SK-N-SH (cell line): Measurements from ENCODE around the gene TAGLN2. TPM values are rescaled to one million over a fixed set of nuclear protein-coding genes. Genes with fewer than 3 reads are reported as not detected.

Experiments
- CTCF ChIA-PET: fragments of 300-600, 350-600 bp; formaldehyde crosslinking; extraction: SDS; loops from one replicate; lab custom pipeline; 2021; lab: Yijun Ruan, JAX
- POLR2A ChIA-PET: fragments of 350-600 bp; sonication (Branson Sonifier 250); formaldehyde crosslinking; extraction: SDS; loops from one replicate; lab custom pipeline; 2020; ENCODE audit warnings: antibody characterized with exemption, inconsistent platforms; lab: Yijun Ruan, JAX
- DNase-seq: peaks from one replicate; pipeline ENCODE4 v3.0.0; 2012
- H2AFZ ChIP-seq: fragments of 200-600 bp; sonication (generic); 2 replicates; pipeline ENCODE4 v1.8.1; 2016; ENCODE audit warnings: antibody characterized with exemption, mild to moderate bottlenecking, low read depth
- H3F3A ChIP-seq: fragments of 200-600 bp; sonication (generic); replicated peaks from 2 replicates; pipeline ENCODE3; 2016; ENCODE audit warnings: antibody characterized with exemption, mild to moderate bottlenecking; ENCODE audit not compliant: insufficient read depth
- H3K27ac ChIP-seq, 2 experiments: fragments of 200-500 bp in 1 of 2; fragments of 200-600 bp in 1 of 2; sonication (Bioruptor generic) in 1 of 2; sonication (generic), shearing (Covaris generic) in 1 of 2; 2 replicates each; pipeline versions ENCODE4 v1.5.1 to v1.6.1; 2014 to 2016; ENCODE audit warnings: low read depth in 2 of 2, inconsistent platforms in 1 of 2, low read length in 1 of 2, mild to moderate bottlenecking in 1 of 2, mixed read lengths in 1 of 2
- H3K27me3 ChIP-seq: fragments of 200-600 bp; sonication (generic), shearing (Covaris generic); 2 replicates; pipeline ENCODE4 v1.6.1; 2016; ENCODE audit warnings: mixed run types; ENCODE audit not compliant: insufficient read depth
- H3K36me3 ChIP-seq, 2 experiments: fragments of 200-500 bp in 1 of 2; fragments of 200-600 bp in 1 of 2; sonication (Bioruptor generic) in 1 of 2; sonication (generic) in 1 of 2; replicated peaks in 1 of 2; 2 replicates each; pipeline versions ENCODE3 to v1.5.1; 2014 to 2016; ENCODE audit warnings: low read length in 1 of 2, mild to moderate bottlenecking in 1 of 2; ENCODE audit not compliant: insufficient read depth in 2 of 2, control insufficient read depth in 1 of 2
- H3K4me1 ChIP-seq, 2 experiments: fragments of 200-500 bp in 1 of 2; fragments of 200-600 bp in 1 of 2; sonication (Bioruptor generic) in 1 of 2; sonication (generic), shearing (Covaris generic) in 1 of 2; 2 replicates each; pipeline versions ENCODE4 v1.5.1 to v1.6.1; 2014 to 2016; ENCODE audit warnings: low read depth in 1 of 2, low read length in 1 of 2, mixed run types in 1 of 2; ENCODE audit not compliant: insufficient read depth in 2 of 2, control insufficient read depth in 1 of 2
- H3K4me2 ChIP-seq: fragments of 200-600 bp; sonication (generic), shearing (Covaris generic); 2 replicates; pipeline ENCODE4 v1.6.1; 2017; ENCODE audit warnings: mixed run types
- H3K4me3 ChIP-seq, 2 experiments: fragments of 200-500 bp in 1 of 2; fragments of 200-600 bp in 1 of 2; sonication (Bioruptor generic) in 1 of 2; sonication (generic), shearing (Covaris generic) in 1 of 2; 2 replicates each; pipeline versions ENCODE4 v1.5.1 to v1.8.1; 2014 to 2016; ENCODE audit warnings: low read depth in 2 of 2, inconsistent platforms in 1 of 2, low read length in 1 of 2, mild to moderate bottlenecking in 1 of 2, mixed read lengths in 1 of 2, moderate library complexity in 1 of 2
- H3K79me2 ChIP-seq: fragments of 200-600 bp; sonication (generic); 2 replicates; pipeline ENCODE4 v1.8.1; 2017; ENCODE audit warnings: mild to moderate bottlenecking; ENCODE audit not compliant: insufficient read depth
- H3K9ac ChIP-seq: fragments of 200-600 bp; sonication (generic); 2 replicates; pipeline ENCODE4 v1.6.1; 2017; ENCODE audit warnings: mixed run types
- H3K9me2 ChIP-seq: fragments of 200-600 bp; sonication (generic); 2 replicates; pipeline ENCODE4 v1.6.1; 2017; ENCODE audit warnings: mixed run types
- H3K9me3 ChIP-seq: fragments of 200-600 bp; sonication (generic); 2 replicates; pipeline ENCODE4 v1.6.1; 2017; ENCODE audit warnings: mixed run types, mild to moderate bottlenecking, moderate library complexity
- H4K20me1 ChIP-seq: fragments of 200-600 bp; sonication (generic); 2 replicates; pipeline ENCODE4 v1.6.1; 2017; ENCODE audit warnings: mild to moderate bottlenecking, mixed run types; ENCODE audit not compliant: insufficient read depth
- ELF1 ChIP-seq: IDR thresholded peaks from 2 replicates; pipeline ENCODE4 v1.4.0; 2012
- FOXJ3 ChIP-seq: sonication (generic); formaldehyde crosslinking; IDR thresholded peaks from 2 replicates; pipeline ENCODE4 v1.5.1; 2020; ENCODE audit warnings: mild to moderate bottlenecking, missing genetic modification reagents
- FOXM1 ChIP-seq: IDR thresholded peaks from 2 replicates; pipeline ENCODE4 v1.4.0; 2012; ENCODE audit warnings: low read depth, mild to moderate bottlenecking
- GABPA ChIP-seq: IDR thresholded peaks from 2 replicates; pipeline ENCODE4 v1.4.0; 2012; ENCODE audit warnings: low read depth, mild to moderate bottlenecking
- GATA2 ChIP-seq: sonication (generic); formaldehyde crosslinking; IDR thresholded peaks from 2 replicates; pipeline ENCODE4 v1.5.0; 2020; ENCODE audit warnings: mild to moderate bottlenecking, missing genetic modification reagents
- MEF2A ChIP-seq: IDR thresholded peaks from 2 replicates; pipeline ENCODE4 v1.4.0; 2012; ENCODE audit warnings: low read depth, borderline replicate concordance
- MXI1 ChIP-seq: IDR thresholded peaks from 2 replicates; pipeline ENCODE4 v1.6.1; 2012; ENCODE audit warnings: mild to moderate bottlenecking, low read depth, low read length, improper control_type of control experiment
- POLR2AphosphoS5 ChIP-seq: IDR thresholded peaks from 2 replicates; pipeline ENCODE4 v1.6.1; 2012; ENCODE audit warnings: low read depth, low read length
- RXRA ChIP-seq: IDR thresholded peaks from 2 replicates; pipeline ENCODE4 v1.4.0; 2012; ENCODE audit warnings: low read depth, mild to moderate bottlenecking, borderline replicate concordance
- SIN3A ChIP-seq: IDR thresholded peaks from 2 replicates; pipeline ENCODE4 v1.6.1; 2012; ENCODE audit warnings: low read depth, mild to moderate bottlenecking, low read length, moderate library complexity, borderline replicate concordance
- SMC3 ChIP-seq: IDR thresholded peaks from 2 replicates; pipeline ENCODE4 v1.6.1; 2012; ENCODE audit warnings: low read depth, low read length, improper control_type of control experiment
- TCF12 ChIP-seq: IDR thresholded peaks from 2 replicates; pipeline ENCODE4 v1.4.0; 2012
- WGBS: methylation state at CpG from one replicate; pipeline ENCODE4 v1.1.6; 2017; ENCODE audit warnings: low lambda C conversion rate; 5-methylcytosine and 5-hydroxymethylcytosine counted together
- polyA plus RNA-seq, 3 experiments: library from polyadenylated mRNA; depleted of rRNA; stranded (reverse); fragments of >200 nt; gene quantifications; 2 replicates each; pipeline ENCODE4 v1.2.3, GENCODE V29; 2012
- TF ChIP-seq, protein P1 (sequence below): fragments of 200-600 bp; sonication (generic); IDR thresholded peaks from 2 replicates; pipeline ENCODE4 v1.6.1; 2017; ENCODE audit warnings: antibody characterized with exemption, mild to moderate bottlenecking, moderate library complexity
- TF ChIP-seq, protein P2 (sequence below): IDR thresholded peaks from 2 replicates; pipeline ENCODE4 v1.6.1; 2012; ENCODE audit warnings: mild to moderate bottlenecking, low read depth, low read length, moderate library complexity
- TF ChIP-seq, protein P3 (sequence below): IDR thresholded peaks from 2 replicates; pipeline ENCODE4 v1.4.0; 2012; ENCODE audit warnings: low read depth, borderline replicate concordance

TAGLN2 gene
- polyA plus RNA-seq, 1 of the 3 experiments (the other 2 are of a cell fraction) = 646 TPM

DNA sequence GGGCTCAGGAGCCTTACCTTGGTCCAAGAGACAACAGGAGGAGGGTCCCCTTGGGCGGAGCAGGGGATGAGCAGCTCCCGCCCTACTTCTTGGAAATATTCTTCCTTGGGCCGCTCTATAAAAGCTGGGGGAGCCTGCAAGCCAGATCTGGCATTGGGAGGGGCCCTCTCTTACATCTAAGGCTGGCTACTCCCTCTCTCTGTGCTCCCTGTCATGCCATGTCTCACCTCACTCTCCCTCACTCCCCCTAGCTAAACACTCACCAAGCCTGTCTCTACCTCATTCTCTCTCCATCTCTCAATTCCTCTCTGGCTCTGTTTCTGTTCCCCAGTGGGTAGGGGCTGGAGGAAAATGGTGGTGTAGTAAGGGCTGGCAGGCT is 6.5 kb upstream of the TAGLN2 start:
- H3K4me2 ChIP-seq = no peak overlapping the region
- ChIA-PET CTCF (interaction anchor here (1.0 to 22.3 kb wide), 2 partner anchors 43 to 74 kb away, joined by 3 to 460 read pairs; no protein-coding TSS in a partner anchor), POLR2A (no interaction called here)
- H4K20me1 ChIP-seq = no peaks in the 10 kb centered on the region
- H3K79me2 ChIP-seq = no peaks in the 10 kb centered on the region
- H3K9me2 ChIP-seq = no peaks in the 10 kb centered on the region
- H3K9me3 ChIP-seq = no peaks in the 10 kb centered on the region
- no peaks in the 10 kb centered on the region for H3K36me3 ChIP-seq
- no peak for DNase-seq
- WGBS = 100% methylated on average over 3 of the region's 3 CpGs
- peaks cover 0 to 2% of the 10 kb centered on the region in 2 experiments; a peak in 1 of 4 replicates for H3K4me1 ChIP-seq
- no peak overlapping the region for H3K27ac ChIP-seq
- H3F3A ChIP-seq = no peaks in the 10 kb centered on the region
- no peaks in the 10 kb centered on the region for H3K27me3 ChIP-seq
- no peak overlapping the region for H3K9ac ChIP-seq
- no peak overlapping the region for H2AFZ ChIP-seq
- TF ChIP-seq GATA2 (CRISPR knock-in tag) (no peak), FOXJ3 (CRISPR knock-in tag) (no peak), SIN3A (no peak), POLR2AphosphoS5 (no peak), ELF1 (no peak)
- H3K4me3 ChIP-seq = no peak overlapping the region

DNA sequence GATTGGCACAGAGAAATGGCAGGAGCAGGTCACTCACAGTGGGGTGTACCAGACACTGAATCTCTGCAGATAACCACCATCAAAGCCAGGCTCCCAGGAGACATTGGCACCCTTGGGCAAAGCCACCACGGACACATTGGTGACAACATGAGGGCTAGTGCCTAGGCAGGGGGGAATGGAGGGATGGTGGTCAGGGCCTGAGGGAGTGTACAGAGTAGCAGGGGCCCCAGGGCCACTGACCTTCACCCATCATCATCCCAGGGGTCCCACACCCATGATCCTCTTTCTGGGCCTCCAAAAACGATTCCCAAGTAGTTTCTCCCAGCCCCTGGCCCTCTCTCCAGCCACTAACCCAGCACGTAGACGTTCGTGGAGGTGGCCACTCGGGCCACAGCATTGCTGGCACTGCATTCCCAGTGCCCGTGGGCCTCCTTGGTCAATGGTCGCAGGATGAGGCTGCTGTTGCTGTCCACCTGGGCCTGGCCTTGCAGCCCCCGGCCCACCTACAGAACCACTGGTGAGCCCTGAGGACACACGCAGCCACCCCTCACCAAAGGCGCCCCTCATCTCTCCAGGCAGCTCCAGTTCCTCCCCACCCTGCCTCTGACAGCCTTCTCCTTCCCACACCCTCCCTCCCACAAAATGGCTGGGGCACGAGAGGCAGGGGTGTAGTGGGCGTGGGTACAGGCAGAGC is 5.9 kb upstream of the TAGLN2 start:
- Histone ChIP-seq H2AFZ (no peak overlapping the region), H3K27me3 (no peaks in the 10 kb centered on the region), H3K79me2 (peaks cover under 1% of the 10 kb centered on the region; the same call in 1 of the 2 replicates), H3K4me2 (no peak overlapping the region), H3K9me3 (no peaks in the 10 kb centered on the region), H3K27ac (no peak overlapping the region), H3K9ac (no peak overlapping the region), H3F3A (no peaks in the 10 kb centered on the region), H3K4me1 (peaks cover 0 to 1% of the 10 kb centered on the region in 2 experiments; a peak in 1 of 4 replicates), H3K9me2 (no peaks in the 10 kb centered on the region), H3K4me3 (no peak overlapping the region), H4K20me1 (no peaks in the 10 kb centered on the region), H3K36me3 (no peaks in the 10 kb centered on the region)
- ChIA-PET CTCF (interaction anchor here (1.0 to 22.3 kb wide), 3 partner anchors 43 to 151 kb away, joined by 3 to 460 read pairs (median 3); partner anchors contain the start of gene DUSP23), POLR2A (no interaction called here)
- 87% methylated on average over 5 of the region's 13 CpGs for WGBS
- no peak for DNase-seq
- TF ChIP-seq, protein P1, sequence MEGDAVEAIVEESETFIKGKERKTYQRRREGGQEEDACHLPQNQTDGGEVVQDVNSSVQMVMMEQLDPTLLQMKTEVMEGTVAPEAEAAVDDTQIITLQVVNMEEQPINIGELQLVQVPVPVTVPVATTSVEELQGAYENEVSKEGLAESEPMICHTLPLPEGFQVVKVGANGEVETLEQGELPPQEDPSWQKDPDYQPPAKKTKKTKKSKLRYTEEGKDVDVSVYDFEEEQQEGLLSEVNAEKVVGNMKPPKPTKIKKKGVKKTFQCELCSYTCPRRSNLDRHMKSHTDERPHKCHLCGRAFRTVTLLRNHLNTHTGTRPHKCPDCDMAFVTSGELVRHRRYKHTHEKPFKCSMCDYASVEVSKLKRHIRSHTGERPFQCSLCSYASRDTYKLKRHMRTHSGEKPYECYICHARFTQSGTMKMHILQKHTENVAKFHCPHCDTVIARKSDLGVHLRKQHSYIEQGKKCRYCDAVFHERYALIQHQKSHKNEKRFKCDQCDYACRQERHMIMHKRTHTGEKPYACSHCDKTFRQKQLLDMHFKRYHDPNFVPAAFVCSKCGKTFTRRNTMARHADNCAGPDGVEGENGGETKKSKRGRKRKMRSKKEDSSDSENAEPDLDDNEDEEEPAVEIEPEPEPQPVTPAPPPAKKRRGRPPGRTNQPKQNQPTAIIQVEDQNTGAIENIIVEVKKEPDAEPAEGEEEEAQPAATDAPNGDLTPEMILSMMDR = no peak
- TF ChIP-seq RXRA (no peak), GABPA (no peak), ELF1 (no peak), FOXM1 (no peak), TCF12 (no peak), POLR2AphosphoS5 (no peak), MEF2A (no peak), MXI1 (no peak), SMC3 (no peak)
- TF ChIP-seq, protein P2, sequence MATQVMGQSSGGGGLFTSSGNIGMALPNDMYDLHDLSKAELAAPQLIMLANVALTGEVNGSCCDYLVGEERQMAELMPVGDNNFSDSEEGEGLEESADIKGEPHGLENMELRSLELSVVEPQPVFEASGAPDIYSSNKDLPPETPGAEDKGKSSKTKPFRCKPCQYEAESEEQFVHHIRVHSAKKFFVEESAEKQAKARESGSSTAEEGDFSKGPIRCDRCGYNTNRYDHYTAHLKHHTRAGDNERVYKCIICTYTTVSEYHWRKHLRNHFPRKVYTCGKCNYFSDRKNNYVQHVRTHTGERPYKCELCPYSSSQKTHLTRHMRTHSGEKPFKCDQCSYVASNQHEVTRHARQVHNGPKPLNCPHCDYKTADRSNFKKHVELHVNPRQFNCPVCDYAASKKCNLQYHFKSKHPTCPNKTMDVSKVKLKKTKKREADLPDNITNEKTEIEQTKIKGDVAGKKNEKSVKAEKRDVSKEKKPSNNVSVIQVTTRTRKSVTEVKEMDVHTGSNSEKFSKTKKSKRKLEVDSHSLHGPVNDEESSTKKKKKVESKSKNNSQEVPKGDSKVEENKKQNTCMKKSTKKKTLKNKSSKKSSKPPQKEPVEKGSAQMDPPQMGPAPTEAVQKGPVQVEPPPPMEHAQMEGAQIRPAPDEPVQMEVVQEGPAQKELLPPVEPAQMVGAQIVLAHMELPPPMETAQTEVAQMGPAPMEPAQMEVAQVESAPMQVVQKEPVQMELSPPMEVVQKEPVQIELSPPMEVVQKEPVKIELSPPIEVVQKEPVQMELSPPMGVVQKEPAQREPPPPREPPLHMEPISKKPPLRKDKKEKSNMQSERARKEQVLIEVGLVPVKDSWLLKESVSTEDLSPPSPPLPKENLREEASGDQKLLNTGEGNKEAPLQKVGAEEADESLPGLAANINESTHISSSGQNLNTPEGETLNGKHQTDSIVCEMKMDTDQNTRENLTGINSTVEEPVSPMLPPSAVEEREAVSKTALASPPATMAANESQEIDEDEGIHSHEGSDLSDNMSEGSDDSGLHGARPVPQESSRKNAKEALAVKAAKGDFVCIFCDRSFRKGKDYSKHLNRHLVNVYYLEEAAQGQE = no peak
- TF ChIP-seq, protein P3, sequence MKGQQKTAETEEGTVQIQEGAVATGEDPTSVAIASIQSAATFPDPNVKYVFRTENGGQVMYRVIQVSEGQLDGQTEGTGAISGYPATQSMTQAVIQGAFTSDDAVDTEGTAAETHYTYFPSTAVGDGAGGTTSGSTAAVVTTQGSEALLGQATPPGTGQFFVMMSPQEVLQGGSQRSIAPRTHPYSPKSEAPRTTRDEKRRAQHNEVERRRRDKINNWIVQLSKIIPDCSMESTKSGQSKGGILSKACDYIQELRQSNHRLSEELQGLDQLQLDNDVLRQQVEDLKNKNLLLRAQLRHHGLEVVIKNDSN = no peak
